Measurements from ENCODE around the gene ST8SIA6.
"Not testable (repeated sequence)": the region's sequence is repeated elsewhere in the genome, so short reads cannot be mapped to it uniquely, and the experiment has no call there.

Gene ST8SIA6

DNA sequence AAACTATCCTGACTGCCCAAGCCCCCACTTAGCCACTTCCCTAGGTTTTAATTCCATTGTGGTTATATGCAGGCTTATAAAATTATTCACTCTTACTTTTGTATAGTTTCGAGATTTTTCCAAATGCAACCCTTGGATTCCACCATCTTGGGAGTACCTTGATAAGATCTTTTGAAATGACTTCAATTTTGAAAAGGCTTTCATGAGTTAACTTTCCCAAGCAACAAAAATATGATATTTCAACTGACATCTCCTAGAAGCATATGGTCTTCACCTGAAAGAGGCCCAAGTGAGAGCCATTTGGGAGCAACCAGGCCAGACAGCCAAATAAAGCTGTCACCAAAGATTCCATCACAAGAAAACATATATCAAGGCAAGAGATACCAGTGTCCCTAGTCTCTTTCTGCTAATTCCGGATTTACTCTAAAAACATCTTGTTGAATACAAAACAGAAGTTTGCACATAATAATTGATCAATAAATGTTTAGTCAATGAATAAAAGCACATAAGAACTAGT is 1.7 kb upstream of the ST8SIA6 start:
- DNase-seq: no peak

DNA sequence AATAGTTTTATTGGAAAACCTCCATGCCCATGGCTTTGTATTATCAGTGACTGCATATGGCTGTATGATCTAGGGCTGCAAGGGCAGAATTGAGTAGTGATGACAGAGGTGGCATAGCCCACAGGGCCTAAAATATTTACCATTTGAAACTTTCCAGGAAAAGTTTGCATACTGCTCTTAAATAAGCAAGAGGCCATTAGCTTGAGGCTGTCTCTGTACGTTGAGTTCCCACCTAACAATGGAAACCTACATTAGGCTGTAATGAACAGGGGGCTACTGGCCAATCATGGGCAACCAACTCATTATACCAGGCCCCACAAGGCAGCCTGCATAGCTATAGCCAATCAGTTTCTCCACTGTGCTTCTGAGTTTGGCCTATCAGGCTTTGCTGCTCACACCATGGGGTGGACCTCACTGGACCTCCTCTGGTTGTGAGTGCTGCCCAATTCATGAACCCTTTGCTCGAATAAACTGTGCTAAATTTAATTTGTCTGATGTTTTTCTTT is 673 bp upstream of the ST8SIA6 start:
- no peak for DNase-seq

DNA sequence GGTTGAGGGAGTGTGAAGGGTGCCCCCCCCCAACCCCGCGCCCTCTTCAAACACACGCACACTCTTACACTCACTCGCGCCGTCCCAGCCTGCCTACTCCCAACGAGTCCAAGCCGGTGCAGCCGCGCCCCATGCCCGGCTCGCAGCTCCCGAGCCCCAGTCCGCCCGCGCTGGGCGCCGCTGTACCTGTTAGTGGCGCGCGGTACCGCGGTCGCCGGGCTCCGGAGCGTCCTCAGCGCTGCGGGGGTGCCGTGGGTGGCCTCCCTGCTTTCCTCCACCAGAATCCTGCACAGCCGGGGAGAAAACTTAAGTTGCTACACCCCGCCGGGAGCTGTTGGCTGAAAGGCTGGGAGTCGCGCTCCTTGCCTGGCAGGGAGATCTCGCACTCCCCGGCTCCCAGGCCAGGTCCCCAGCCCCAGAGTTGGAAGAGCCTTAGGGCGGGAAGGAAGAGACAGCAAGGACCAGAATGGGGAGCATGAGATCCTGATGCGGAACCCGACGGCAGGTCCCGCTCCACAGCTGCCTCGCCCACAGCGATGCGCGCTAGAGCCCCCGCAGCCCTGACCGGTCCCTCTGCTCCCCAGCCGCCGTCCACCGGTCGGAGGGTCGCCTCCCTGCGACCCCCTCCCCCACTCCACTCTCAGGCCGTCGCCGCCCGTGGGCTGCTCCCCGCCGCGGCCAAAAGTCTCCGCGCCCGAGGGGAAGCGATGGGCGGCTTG is 863 bp downstream of the ST8SIA6 start:
- no peak for DNase-seq

DNA sequence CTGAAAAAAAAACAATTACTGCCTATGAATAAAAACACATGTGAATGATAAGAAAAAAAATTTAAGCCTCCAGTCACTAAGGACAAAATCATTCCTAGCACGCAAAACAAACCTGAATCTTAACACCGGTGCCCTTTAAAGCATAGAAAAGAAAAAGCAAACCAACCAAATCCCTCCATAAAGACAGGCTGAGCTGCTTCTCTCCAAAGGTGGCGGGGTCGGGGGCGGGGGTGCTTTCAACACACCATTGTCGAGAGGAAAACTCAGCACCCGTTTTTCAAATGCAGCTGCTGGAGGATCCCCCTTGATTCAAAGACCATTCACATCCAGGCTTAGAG is 1.4 kb downstream of the ST8SIA6 start:
- no peak for DNase-seq

DNA sequence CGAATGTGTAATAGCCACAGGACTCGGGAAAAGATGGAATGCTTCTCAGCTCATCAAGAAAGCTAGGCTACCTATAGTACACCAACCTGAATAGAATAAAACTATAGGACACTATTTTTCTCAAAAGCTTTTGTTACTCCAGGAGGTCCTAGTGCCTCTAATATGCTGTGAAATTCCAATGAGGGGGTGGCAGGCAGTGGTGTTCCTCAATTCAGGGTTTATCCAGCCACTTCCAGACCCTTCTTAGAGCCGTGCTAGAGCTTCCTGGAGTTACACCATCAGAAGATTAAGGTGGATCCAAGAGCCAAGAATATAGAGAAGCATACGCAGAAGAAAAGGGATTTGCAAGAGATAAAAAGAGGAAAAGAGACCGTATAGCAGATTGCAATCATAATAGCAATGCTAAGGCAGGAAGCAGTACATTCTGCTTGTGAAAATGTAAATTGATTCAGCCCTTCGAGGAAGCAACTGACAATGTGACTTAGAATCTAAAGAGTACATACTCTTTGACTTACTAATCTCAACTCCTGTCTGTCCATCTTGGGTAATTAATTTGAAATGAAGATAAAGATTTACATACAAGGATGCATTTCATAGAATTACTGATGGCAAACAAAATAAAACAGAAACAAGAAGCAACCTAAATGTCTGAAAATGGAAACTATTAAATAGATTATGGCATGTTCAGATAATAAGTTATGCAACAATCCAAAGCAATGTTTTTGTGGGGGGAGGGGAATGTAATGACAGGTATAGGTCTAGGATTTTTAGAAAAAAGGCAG is 2.1 kb downstream of the ST8SIA6 start:
- no peak for DNase-seq

DNA sequence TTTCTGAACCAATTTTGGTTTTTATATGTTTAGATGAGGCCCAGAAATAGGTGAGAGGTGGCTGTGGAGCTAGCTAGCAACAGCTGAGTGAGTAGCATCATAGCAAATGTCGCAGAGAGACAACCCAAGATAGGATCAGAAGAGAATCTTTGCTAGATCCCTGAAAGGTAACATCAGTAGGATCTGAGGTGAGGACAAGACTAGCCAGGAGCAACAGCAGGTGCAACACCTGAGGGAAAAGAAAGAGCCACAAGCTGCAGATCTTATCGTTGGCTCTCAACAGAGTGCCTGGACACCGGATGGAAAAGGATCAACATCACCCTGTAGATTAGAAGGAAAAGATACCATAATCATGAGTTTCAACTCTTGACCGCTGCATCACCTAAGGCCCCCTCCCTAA is 4.4 kb downstream of the ST8SIA6 start:
- DNase-seq: no peak

DNA sequence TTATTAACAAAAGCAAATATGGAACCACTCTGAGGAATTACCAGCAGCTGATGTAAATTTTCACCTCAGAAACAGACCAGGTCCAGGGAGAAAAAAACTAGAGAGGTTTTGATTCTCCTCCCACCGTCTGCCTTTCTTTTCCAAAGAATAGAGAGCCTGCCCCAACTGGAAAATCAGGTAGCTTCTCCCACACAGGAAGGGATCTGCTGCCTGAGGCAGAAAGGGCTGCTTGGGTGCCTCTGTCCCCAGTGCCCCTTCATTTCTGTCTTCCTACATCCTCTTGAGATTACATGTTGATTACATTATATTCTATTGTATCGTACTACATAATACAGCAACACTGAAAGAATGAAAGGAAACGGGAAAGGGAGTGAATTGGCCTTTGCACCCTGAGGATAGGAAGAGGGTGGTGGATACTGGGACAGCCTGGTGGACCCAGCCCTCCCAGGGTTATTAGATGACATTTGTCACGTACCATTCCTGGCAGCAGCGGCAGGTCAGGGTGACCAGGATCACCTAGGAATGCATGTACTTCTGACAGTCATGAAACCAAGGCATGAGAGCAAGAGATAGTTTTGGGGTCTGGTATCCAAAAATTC is 8.9 kb downstream of the ST8SIA6 start:
- no peak for DNase-seq

DNA sequence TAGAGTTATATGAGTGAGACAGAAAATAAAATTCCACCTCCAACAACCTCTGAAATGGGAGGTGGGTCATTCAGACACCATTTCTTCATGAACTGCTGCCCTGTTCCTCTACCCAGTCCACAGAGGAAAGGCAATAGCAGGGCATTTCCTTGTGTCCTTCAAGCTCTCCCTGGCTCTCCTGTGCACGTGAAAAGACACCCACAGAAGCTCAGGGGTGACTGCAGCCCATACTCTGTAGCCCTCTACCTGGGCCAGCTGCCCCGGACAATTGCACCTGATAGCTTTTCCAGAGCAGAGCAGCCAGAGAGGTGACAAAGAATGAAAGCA is 10.0 kb downstream of the ST8SIA6 start:
- DNase-seq: no peak

DNA sequence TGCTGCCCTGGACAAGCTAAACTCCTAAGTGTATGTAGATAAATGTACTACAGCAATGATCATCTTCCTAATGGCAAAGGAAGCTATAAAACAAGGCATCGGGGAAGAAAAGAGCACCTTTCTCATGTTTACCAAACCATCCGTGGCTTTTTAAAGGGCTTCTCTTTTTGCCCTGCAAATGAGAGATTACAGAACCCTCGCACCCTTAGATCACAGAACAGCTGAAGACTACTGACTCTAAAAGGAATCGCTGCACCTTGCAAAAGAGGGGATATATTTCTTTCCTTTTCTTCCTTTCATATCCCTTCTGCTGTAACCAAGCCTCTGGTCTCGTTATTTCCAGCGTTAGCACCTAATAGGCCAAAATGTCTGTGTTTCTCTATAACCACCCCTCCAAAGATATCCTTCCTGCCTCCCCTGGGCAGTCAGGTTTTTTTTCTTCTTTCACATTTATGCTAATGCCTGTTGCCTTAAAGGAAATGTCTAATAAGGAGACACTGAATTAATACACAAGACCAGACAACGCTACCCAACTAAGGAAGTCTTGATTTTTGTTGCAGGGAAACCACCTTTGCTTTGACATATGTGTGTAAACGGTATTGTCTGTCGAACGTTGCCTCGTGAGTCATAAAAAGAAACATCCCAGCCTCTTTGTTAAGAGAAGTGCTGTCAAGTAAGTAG is 10.5 kb downstream of the ST8SIA6 start:
- DNase-seq: no peak

DNA sequence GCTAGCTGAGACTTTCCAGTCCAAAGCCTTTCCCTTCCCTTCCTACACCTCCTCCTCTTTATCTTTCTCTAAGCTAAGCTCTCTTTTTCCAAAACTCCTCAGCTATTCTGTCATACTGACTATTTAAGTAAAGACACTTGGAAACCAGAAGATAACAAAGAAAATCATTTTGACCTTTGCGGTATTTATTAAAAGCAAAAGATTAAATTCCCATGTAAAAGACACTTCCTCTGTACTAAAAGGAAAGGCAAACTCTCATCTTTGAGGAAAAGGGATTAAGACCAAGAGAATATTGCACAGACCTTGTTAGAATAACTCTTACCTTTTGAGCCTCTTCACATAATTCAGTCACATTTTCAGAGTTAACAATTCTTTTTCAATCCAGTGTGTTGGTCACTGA is 15.8 kb downstream of the ST8SIA6 start:
- DNase-seq: no peak

DNA sequence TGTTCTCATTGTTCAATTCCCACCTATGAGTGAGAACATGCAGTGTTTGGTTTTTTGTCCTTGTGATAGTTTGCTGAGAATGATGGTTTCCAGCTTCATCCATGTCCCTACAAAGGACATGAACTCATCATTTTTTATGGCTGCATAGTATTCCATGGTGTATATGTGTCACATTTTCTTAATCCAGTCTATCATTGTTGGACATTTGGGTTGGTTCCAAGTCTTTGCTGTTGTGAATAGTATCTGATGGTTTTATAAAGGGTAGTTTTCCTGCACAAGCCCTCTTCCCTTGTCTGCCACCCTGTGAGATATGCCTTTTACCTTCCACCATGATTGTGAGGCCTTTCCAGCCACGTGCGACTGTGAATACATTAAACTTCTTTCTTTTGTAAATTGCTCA is 17.8 kb downstream of the ST8SIA6 start:
- not testable (repeated sequence) for DNase-seq

DNA sequence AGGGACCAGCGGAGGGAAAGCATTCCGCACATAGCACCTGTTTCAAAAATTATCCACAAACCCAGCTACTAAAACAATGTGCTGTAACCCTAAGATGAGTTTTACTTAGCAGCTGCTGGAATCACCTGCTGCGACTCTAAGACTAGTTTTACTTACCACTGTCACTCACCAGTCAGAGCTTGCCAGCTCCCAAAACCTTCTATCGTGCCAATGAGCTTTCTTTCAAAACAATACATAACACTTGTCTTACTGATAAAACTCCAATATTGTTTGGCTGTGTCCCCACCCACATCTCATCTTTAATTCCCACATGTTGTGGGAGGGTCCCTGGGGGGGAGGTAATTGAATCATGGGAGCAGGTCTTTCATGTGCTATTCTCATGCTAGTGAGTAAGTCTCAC is 18.4 kb downstream of the ST8SIA6 start:
- DNase-seq: no peak

DNA sequence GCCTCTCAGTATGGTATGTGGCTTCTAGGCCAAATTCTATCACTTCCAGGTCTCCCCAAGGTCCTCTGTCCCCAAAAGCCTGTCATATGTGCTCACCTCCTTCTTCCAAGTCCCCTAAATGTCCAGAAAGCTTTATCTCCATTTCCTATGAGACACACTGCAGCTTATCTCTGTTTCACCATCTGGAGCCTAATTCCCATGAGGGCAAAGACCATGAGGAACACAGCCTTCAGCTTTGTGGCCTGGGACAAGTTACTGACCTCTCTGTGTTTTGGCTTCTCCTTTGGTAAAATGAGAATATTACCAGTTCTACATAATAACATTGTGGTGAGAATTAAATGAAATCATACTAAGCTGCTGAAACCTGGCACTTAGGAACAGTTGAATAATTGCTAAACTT is 19.2 kb downstream of the ST8SIA6 start:
- no peak for DNase-seq

DNA sequence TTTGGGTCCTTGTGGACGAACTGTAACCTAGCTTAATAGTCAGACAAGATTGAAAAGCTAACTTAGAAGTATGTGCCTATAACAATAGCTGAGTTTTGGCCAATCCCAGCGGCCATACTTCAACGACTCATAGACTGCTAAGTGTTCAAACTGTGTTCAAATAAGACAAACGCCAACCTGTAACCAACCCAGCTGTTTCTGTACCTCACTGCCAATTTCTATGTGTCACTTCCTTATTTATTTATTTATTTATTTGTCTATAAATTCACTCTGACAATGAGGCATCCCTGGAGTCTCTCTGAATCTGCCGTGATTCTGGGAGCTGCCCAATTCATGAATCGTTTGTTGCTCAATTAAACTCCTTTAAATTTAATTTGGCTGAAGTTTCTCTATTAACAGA is 21.7 kb downstream of the ST8SIA6 start:
- DNase-seq: no peak

DNA sequence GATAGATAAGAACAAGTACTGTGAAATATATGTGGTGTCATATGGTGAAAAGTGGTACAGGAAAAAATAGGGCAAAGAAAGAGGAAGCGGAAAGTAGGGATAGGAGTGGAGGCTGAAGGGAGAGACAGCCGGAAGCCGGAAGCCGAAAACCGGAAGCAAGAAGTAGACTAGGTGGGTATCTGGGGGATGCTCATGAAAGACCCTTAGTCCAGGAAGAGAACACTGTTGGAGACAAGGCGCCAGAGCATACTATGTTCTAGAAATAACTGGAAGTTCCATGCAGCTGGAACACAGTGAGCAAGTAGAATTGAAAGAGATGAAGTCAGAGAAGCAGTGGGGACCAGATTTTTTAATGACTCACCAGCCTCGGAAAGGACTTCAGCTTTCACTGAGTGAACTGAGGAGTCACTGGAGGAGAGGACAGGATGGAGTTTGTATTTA is 22.5 kb downstream of the ST8SIA6 start:
- no peak for DNase-seq

DNA sequence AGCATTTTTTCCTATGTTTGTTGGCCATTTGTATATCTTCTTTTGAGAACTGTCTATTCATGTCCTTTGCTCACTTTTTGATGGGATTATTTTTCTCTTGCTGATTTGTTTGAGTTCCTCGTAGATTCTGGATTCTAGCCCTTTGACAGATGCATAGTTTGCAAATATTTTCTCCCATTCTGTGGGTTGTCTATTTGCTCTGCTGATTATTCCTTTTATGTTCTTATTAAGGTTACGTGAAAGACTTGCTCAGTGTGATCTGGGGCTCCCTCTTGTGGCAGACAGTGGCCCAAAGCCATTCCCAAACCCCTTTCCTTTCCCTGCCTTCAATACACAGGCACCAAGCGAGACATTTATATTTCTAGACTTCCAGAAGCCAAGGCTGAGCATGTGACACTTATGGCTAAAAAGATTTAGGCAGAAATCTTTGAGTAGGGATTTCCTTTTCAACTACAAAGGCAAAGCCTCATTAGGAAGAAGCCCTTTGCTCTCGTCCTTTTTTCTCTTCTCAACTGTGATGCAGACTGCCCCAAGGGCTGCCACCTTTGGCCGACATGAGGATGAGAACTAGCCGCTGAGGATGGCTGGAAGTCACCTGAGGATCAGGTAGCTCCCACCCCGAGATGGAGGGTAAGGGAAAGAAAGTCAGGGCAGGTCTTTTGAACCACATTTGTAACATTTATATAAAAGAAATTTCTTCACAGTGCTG is 23.6 kb downstream of the ST8SIA6 start:
- DNase-seq: peak in 1 of 2 experiments; percentile 31

DNA sequence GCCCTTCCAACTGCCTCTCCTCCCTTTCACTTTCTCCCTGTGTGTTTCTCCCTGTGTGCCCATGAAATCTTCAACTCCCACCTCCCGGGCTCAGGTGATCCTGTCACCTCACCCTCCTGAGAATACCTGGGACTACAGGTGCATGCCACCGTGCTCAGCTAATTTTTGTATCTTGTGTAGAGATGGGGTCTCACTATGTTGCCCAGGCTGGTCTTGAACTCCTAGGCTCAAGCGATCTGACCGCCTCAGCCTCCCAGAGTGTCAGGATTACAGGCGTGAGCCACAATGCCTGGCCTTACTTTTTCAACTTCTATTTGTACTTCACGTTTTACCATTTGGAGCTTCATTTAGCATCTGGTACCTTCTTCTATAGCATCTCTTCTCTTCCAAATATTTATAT is 24.9 kb downstream of the ST8SIA6 start:
- no peak for DNase-seq

DNA sequence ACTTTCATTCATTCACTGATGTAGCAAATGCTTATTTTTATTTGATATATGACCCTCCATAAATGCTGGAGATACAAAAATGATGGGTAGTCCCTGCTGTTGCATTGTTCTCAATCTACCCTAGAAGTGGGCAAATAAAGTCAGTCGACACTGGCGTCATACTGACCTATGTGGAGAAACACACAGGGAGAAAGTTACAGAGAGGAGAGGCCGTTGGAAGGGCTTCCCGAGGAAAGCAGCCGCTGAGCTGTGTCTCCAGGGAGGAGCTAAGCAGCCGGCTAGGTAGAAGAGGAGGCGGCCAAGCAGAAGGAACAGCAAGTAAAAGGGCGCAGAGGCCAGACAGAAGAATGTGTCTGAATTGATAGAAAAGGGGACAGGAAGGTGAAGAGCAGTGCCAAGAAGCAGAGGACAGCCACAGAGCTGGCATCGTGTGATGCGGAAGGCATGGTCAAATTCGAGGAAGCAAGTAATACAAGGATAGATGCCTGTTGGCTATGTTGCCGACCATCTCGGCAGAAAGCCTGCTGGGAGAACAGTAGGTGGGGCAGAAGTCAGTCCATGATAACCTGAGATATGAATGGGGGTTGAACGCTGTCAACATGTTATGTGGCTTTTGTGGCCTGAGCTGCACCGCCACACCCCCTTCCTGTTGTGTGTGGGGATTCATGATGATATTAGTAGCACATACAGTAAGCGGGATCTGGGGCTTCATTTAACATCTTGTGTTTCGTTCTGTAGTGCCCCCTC is 25.9 kb downstream of the ST8SIA6 start:
- no peak for DNase-seq

DNA sequence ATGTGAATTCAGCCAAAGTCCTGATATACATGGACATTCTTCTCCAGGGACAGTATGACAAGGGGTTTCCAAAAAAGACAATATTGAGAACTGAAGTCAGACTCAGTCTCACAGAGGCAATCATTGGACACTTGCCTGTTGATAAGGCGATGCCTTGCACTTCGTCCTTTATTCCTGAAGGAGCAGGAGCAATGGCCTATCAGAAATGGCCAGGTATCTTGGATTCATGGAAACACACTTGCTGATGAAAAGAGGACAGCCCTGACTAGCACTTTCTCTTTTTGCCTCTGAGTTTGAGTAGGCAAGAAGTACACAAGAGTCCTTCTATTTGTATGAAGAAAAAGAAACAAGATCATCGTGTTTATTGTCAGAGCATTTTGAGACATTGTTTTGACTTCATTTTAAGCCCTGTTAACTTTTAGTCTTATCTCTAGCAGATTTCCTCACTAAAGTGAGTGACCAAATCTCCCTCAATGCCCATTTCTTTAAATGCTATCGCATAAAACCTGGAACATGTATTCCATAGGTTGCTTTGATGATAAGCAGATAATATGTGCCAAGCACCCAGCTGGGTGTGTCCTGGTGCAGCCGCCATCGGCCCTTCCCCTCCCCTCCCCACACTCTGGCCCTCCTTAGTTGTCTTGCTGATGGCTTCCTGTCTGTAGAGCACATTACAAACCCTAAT is 26.6 kb downstream of the ST8SIA6 start:
- DNase-seq: no peak

DNA sequence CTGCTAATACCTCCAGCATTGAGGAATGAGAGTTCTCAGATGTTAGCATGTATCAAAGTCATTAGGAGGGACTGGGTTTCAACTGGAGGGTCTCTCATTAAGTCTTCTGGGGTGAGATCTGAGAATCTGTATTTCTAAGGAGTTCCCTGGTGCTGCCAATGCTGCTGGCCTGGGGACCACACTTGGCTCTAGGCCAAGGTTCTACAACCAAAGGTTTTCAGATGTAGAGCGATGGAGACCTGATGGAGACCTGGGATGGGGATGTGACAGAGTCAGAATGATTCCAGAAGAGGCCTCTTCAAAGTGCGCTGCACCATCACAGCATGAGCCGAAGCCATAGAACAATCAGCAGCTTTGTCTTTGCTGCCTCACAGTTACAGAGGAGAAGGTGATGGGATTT is 27.2 kb downstream of the ST8SIA6 start:
- no peak for DNase-seq

DNA sequence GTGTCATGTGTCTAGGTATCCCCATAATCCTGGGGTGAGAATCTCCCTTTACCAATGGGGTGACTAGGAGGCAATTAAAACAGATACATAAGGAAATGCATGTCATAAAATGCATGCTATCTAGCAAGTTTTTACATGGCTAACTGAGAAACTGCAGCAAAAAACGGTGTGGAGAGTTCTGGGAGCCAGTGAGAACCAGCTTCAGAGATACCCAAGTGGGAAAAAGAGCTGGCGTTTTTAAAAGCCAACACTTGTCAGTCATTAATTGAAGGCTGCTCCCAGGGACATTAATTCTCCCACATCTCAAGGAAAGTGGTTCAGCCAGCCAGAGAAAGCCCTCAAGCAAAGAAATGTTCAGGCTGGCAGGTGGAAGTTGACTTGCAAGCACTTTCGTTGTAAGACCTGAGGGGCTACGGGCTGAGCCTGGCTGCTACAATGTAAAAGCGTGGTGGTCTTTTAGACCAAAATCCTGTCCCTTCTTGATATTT is 28.1 kb downstream of the ST8SIA6 start:
- DNase-seq: no peak
